DMS53 (cell line): ENCODE measurements around the gene NFAT5.
A peak's percentile ranks its signal among the peaks of the same experiment; 100 is the strongest.
"Not testable (repeated sequence)": the region's sequence is repeated elsewhere in the genome, so short reads cannot be mapped to it uniquely, and the experiment has no call there.

ENCODE experiments used
- DNase-seq: peaks from one replicate; lab custom pipeline; 2025; lab: John Stamatoyannopoulos, UW

Gene NFAT5

GRCh38 chr16:69707920-69708683, 142.3 kb downstream of the NFAT5 start:
- DNase-seq: no peak

DNA sequence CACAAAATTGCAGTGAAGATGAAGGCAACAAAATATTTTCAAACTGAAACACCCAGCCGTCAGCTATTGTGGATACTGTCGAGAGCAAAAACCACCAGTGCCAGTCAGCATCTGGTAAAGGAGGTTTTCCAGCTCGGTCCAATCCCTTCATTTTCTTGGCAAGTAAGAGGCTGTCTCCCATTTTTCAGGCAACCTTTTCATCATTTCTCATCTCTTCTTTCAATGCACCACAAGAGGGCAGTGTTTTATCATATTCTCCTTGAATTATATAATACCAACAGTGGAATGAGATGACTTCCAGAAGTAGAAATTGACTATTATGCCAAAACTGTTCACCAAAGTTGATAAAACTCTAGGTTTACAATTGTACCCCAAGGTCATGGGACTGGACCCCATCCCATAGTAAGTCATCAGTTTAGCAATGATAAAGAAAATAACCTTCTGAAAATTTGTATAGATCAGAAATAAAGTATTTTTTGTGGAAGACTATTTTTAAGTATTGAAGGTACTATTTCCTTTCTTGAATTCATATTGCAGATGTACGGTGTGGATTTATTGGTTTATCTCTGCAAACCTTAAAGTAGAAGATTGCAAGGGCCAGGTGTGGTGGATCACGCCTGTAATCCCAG, 143.8 kb downstream of the NFAT5 start:
- DNase-seq: peak; percentile 79

DNA sequence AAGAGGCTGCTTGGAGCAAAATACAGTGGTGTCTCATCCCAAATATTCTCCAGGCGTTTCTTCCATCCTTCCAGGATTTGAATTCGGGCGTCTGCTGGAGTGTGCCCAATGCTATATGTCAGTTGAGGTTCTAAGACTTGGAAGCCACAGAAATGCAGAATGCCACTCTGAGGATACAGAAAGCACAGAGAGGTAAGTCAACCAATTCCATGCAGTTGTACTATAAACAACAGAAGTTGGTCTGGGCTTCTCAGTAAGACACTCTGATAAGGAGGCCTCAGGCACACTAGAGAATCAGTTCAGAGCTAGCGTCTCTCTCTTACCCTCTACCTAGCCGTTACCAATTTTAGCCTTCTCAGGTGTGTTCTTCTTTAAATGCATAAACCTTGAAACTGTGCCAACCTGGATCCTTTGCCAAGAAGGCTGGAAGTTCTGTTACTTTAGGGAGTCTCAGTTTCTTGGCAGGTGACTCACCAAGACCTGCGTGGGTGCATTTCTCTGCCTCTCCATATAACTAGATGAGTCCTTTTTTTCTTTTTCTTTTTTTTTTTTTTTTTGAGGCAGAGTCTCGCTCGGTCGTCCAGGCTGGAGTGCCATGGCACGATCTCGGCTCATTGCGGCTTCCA, 145.5 kb downstream of the NFAT5 start:
- DNase-seq: no peak

DNA sequence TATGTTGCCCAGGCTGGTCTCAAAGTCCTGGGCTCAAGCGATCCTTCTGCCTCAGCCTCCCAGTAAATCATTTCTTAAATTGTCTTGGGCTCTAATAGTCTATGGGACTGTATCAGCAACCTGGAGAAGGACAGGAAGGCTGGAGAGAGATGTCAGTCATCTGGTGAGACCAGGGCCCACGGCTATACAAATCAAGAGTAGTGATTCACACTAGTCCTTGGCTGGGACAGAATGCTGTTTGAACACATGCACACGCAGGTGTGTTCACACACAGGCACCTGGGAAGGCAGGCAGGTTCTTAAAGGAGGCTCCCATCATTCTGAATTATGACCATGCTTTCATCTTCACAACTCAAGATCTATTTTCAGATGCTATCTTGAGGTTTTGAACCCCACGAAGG, 146.5 kb downstream of the NFAT5 start:
- DNase-seq: peak; percentile 4

DNA sequence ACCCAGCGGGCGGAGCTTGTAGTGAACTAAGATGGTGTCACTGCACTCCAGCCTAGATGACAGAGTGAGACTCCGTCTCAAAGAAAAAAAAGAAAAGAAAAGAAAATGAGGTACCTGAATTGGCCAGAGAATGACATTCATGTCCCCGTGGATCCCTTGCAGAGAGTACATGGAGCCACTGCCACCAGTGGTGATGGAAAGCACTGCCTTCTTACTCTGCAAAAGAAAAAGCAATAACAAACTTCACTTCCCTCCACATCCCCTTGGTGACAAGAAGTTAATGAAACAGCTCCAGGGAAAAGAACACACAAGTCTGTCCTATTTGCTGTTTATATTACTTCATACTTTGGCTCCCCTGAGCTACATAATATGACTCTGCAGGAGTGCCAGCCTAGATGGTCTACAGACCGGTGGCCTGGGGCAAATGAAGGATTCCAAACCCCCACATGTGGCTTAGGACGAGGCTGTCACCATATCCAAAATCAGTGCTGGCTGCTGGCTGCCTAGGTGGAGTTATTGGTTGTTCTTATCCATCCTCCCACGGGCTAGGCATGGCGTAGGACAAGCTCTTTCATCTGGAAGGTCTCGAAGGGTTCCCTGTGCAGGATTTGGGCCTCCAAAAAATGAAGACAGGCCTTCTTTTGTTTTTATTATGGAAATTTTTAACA, 147.3 kb downstream of the NFAT5 start:
- DNase-seq: no peak

- no peak for DNase-seq
Observed at GRCh38 chr16:69717066-69717465, 151.3 kb downstream of the NFAT5 start.

DNA sequence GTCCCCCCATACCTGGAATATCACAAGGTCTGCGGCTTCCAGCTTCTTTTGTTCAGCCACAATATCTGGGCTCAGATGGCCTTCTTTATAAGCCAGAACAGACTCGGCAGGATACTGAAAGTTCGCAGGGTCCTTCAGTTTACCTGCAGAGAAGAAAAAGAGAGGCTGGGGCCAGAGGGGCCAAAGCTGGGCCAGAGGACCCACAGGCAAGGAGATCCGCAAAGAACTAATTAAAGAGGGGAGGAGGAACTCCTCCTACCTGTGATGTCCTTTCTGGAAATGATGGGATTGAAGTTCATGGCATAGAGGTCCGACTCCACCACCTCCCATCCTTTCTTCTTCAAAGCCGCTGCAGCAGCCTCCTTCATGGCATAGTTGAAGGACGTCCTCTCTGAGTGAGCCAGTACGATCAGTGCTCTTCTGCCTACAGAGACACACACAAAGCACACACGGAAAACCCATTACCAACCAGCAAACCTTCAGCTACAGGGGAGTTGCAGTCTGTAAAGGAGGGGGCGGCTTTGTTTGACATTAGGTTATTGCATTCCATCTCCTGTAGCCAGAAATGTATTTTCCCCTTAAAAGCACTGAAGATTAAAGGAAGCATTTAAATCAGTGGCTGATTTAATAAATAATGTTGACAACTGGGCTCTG, 152.5 kb downstream of the NFAT5 start:
- DNase-seq: no peak

DNA sequence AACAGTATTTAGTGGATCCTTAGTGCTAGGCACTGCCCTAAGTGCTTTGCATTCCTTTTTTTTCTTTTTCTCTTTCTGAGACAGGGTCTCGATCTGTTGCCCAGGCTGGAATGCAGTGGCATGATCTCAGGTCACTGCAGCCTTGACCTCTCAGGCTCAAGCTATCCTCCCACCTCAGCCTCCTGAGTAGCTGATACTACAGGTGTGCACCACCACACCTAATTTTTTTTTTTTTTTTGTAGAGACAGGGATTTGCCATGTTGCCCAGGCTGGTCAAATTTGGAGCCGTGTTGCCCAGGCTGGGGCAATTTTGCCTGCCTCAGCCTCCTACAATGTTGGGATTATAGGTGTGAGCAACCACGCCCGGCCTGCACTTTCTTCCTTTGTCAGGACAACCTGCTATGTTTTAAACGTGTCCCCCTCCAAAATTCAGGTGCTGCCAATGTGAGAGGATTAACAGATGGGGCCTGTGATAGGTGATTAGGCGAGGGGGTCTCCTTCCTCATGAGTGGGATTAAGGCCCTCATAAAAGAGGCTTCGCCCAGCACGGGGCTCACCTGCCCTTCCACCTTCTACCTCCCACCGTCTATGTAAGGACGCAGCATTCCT, 155.2 kb downstream of the NFAT5 start:
- no peak for DNase-seq

DNA sequence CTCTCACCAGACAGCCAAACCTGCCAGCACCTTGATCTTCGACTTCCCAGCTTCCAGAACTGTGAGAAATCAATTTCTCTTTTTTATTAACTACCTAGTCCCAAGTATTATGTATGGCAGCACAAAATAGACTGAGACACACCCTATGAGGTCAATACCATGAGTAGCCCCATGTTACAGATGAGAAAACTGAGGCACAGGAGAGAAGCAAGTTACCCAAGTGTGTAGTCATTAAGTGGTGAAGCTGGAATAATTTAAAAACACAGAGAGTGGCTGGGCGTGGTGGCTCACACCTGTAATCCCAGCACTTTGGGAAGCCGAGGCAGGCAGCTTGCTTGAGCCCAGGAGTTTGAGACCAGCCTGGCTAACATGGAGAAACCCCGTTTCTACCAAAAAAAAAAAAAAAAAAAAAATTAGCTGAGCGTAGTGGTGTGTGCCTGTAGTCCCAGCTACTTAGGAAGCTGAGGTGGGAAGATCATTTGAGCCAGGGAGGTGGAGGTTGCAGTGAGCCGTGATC, 155.7 kb downstream of the NFAT5 start:
- no peak for DNase-seq

DNA sequence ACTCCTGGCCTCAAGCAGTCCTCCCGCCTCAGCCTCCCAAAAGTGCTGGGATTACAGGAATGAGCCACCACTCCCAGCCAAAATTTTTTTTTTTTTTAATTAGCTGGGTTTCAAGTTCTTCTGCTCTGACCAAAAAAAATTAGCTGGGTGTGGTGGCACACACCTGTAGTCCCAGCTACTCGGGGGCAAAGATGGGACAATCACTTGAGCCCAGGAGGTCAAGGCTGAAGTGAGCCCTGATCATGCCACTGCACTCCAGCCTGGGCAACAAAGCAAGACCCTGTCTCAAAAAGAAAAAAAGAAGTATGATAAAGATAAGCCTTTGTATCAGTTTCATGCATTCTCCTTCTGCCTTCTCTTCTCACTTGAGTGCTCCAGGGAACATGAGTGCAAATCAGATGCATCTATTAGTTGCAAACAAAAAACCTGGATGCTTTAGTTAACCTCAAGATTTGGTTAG, 158.7 kb downstream of the NFAT5 start:
- no peak for DNase-seq

DNA sequence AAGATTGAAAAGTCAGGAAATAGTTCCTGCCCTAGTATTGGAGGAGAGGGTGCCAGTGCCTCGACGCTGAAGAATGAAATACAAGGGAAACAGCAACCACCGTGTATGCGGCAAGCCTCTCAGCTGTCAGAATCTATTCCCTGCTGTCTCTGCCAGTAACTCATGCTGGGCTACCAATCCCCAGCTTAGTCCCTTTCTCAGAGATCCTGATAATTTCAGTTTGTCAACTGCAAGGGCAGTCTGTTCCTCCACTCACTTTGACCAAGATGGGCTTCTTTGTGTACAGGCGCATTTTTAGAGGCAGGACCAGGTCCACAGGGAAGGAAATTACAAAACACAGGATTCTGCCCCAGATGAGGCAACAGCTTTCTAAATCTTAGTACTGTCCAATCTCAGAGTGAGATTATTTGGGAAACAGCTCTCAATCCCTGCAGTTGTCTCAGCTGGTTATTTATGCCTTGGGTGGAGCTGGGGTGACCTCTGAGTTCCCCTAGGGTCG, 159.3 kb downstream of the NFAT5 start:
- DNase-seq: peak; percentile 19

GRCh38 chr16:69725480-69726312, 159.9 kb downstream of the NFAT5 start:
- peak; percentile 54 for DNase-seq

GRCh38 chr16:69726313-69727060, 160.7 kb downstream of the NFAT5 start, which contains the start of gene NQO1:
NQO1 (minus strand) TSS chr16:69726560; CDS start chr16:69726439, 121 bp downstream.
- peak; percentile 98 for DNase-seq

DNA sequence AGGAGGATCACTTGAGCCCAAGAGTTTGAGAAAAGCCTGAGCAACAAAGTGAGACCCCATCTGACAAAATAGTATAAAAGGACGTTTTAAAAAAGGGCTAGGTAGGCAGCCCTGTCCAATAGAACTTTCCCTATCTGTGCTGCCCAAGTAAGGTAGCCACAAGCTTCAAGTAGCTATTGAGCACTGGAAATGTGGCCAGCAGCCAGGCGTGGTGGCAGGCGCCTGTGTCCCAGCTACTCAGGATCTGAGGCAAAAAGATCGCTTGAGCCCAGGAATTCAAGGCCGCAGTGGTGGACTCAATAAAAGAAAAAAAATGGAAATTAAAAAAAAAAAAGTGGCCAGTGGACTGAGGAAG, 162.1 kb downstream of the NFAT5 start:
- peak; percentile 73 for DNase-seq

DNA sequence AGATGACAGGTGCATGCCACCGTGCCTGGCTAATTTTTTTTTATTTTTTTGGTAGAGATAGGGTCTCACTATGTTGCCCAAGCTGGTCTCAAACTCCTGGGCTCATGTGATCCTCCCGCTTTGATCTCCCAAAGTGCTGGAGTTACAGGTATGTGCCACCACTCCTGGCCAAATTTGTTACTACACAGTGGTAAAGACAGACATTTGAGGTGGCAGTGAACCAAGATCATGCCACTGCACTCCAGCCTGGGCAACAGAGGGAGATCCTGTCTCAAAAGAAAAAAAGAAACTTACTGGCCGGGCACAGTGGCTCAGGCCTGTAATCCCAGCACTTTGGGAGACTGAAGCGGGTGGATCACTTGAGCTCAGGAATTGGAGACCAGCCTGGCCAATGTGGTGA, 163.3 kb downstream of the NFAT5 start:
- not testable (repeated sequence) for DNase-seq

- DNase-seq: not testable (repeated sequence)
Observed at GRCh38 chr16:69731280-69731679, 165.5 kb downstream of the NFAT5 start.

- no peak for DNase-seq
Observed at GRCh38 chr16:69732101-69732500, 166.3 kb downstream of the NFAT5 start.

DNA sequence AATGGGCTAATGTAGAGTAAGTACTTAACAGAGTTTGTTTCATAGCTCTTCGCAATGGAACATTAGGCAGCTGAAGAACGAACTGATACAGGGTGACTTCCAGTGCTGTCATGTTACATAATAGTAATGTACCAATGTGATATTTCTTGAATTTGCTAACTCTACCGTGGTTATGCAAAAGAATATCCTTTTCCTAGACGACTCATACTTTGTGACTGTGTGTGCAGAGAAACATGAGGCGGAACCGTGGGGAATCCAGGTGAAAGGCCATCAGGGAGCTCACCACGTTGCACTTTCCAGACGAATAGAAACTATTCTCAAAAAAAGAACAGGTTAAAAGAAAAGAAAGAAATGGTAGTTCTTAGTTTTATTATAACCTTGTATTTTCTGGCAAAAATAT, 175.8 kb downstream of the NFAT5 start:
- DNase-seq: no peak
